HG03196 (cell line): ENCODE measurements around the gene ROR1.

Experiments
- ATAC-seq: cut with Tn5 transposase; IDR thresholded peaks from one replicate; pipeline ENCODE4 v1.9.1; 2021; ENCODE audit not compliant: unreplicated experiment

The ROR1 gene

GRCh38 chr1:64167176-64167575, 393.4 kb downstream of the ROR1 start:
- ATAC-seq: no peak

- ATAC-seq: no peak
These were observed 397.4 kb downstream of the ROR1 start for GRCh38 chr1:64171246-64171645.

- peak; percentile 83 for ATAC-seq
These were observed 398.0 kb downstream of the ROR1 start for GRCh38 chr1:64171797-64172281.

- ATAC-seq: no peak
These were observed 398.7 kb downstream of the ROR1 start for GRCh38 chr1:64172458-64172983.

- ATAC-seq: no peak
These were observed 399.6 kb downstream of the ROR1 start for GRCh38 chr1:64173336-64173940.

- ATAC-seq: no peak
These were observed 401.8 kb downstream of the ROR1 start for GRCh38 chr1:64175639-64176038.

- no peak for ATAC-seq
These were observed 402.8 kb downstream of the ROR1 start for GRCh38 chr1:64176659-64177058.

GRCh38 chr1:64179588-64179987, 405.8 kb downstream of the ROR1 start:
- no peak for ATAC-seq

GRCh38 chr1:64182207-64182606, 408.4 kb downstream of the ROR1 start:
- ATAC-seq: no peak

- ATAC-seq: no peak
These were observed 409.7 kb downstream of the ROR1 start for GRCh38 chr1:64183395-64184002.

GRCh38 chr1:64184003-64184440, 410.2 kb downstream of the ROR1 start:
- no peak for ATAC-seq

- ATAC-seq: no peak
These were observed 412.5 kb downstream of the ROR1 start for GRCh38 chr1:64186138-64186897.

GRCh38 chr1:64186898-64187280, 413.1 kb downstream of the ROR1 start:
- no peak for ATAC-seq

- no peak for ATAC-seq
These were observed 413.8 kb downstream of the ROR1 start for GRCh38 chr1:64187646-64188045.

- no peak for ATAC-seq
These were observed 418.5 kb downstream of the ROR1 start for GRCh38 chr1:64192290-64192689.

- no peak for ATAC-seq
These were observed 420.6 kb downstream of the ROR1 start for GRCh38 chr1:64194168-64195080.

GRCh38 chr1:64195081-64195395, 421.2 kb downstream of the ROR1 start:
- no peak for ATAC-seq

- ATAC-seq: no peak
These were observed 422.5 kb downstream of the ROR1 start for GRCh38 chr1:64196074-64196870.

GRCh38 chr1:64197076-64197475, 423.3 kb downstream of the ROR1 start:
- no peak for ATAC-seq

GRCh38 chr1:64199154-64199553, 425.3 kb downstream of the ROR1 start:
- no peak for ATAC-seq
